GM12872 (cell line): ENCODE measurements around the gene ITPK1.

ENCODE experiments used
- CTCF ChIP-seq: IDR thresholded peaks from 3 replicates; pipeline ENCODE4 v1.5.1; 2011; ENCODE audit warnings: low read depth, mild to moderate bottlenecking, low read length, moderate library complexity; ENCODE audit not compliant: insufficient read depth

The ITPK1 gene

DNA sequence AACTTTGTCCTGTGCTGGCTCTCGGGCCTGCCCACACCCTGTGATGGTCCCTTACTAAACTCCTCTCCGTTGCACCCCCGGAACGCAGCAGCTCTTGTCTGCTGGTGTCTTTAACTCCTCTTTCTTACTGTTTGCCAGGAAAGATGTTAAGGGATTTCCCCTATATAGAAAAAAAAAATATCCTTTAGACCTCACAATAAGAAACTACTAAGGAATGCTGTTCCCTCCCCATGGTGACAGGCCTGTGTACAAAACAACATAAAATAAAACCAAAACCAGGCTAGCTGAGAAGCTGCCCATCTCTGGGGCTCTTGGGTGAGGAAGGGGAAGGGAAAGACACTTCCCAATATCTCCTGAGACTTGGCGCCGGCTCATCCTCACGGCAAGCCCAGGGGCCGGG, 97.4 kb downstream of the ITPK1 start:
- TF ChIP-seq CTCF, result no peak

GRCh38 chr14:93017898-93018297, 97.8 kb downstream of the ITPK1 start:
- TF ChIP-seq CTCF, result no peak

DNA sequence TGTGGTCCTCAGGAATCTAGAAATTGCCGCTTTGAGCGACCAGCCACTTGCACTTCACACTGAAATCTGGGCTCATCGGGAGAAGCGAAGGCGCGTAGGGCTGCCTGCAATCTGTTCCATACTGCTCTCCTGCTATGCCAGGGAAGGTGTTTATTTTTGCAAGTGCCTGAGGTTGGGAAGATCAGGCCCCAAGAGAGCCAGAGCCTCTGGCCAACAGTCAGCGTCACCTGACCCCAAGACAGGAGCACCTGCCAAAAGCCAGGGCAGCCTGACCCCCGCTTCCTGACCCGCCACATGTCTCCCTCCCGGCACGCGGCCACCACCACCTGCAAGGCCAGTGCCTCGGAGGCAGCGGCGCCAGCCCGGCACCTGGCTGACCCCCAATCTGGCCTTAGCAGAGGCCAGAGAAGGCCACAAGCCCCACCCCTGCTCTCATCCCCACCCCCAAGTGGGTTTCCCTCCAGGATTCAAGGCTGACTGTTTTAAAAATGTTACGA, 98.4 kb downstream of the ITPK1 start:
- no peak for TF ChIP-seq CTCF

DNA sequence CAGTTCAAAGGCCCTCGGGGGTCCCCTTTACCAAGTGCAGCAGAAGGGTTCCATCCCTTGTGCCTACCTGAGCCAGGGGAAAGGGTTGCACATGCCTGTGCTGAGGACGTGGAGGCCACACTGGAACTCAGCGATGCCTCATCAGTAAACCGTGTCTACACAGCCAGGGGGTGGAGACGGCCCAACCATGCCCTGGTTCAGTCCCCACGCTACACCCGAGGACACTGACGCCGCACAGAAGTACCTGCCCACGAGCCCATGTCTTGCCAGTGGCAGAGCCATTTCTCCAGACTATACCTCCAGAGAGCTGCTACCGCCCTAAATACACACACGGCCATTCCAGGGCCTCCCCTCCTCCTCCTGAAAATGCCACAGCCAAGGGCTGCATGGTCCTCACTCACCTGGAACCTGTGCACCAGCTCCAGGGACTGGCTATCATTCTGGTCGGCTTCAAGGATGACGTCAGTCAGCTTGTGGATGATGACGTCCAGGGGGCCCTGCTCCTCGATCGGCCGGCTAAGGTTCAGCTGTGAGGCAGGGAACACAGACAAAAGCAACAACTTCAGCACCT, 99.4 kb downstream of the ITPK1 start:
- no peak for TF ChIP-seq CTCF

GRCh38 chr14:93015505-93015904, 100.2 kb downstream of the ITPK1 start:
- TF ChIP-seq CTCF, result no peak

GRCh38 chr14:93015064-93015463, 100.7 kb downstream of the ITPK1 start:
- TF ChIP-seq CTCF, result no peak

DNA sequence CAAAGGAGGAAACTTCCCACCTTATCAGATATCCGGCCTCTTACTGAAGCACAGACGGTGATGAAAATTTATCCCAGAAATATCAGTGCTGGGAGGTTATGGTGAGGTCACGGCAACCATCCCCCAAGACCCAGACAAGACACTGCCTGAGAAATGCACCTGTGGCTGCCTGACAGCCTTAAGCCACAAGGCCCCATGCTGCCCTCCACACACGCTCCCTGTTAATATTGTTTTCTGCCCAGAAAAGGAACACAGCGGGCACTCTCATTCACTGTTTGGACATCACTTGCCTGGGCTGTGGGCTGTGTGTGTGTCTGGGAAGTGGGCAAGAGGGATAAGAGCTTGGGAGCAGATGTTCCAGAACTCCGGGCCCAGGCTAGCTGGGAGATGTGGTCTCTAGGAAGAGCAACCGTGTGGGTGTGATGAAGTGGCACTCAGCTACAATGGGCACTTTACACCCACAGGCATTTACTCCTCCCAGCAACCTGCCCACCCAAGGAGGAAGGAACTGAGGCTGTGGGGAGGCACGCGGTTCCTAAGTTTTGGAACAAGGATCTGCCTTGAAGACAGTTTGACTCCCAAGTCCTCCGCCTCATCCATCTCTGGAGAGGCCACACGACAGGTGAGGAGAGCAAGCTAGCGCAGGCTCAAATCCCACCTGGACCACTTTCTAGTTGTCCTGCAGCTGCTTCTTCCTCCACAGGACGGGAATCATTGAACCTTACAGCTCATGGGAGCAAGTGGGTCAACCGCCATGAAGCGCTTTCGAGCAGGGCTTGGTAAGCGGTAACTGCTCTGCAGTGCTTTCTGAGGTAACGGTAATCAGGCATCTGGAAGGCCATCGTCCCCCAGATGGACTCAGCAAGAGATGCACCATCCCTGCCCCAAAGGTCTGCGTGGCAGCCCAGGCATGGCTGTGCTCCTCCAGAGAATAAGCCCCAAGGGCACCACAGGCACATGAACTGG, 101.4 kb downstream of the ITPK1 start:
- TF ChIP-seq CTCF, result no peak
